ENCODE measurements around the gene ZNF668. TPM values are rescaled to one million over a fixed set of nuclear protein-coding genes. Genes with fewer than 3 reads are reported as not detected.
A peak's percentile ranks its signal among the peaks of the same experiment; 100 is the strongest.

ZNF668 gene
- total and polyA plus RNA-seq, 2 of the 13 experiments (the other 11 are each of a cell fraction or from before 2014, with no cell fraction given), result 3.8 to 9.8 TPM

- 0 out of 2 replicates have a peak, but pooled peaks have one; percentile 92 for TF ChIP-seq ZFAT (CRISPR knock-in tag; conservative IDR thresholded peaks at IDR 0.05)
- no peak for TF ChIP-seq HOXA9 (CRISPR knock-in tag; IDR thresholded peaks at IDR 0.05; ENCODE audit: borderline replicate concordance)
- TF ChIP-seq KMT2A (CRISPR knock-in tag; IDR thresholded peaks at IDR 0.05), result 0 out of 2 replicates have a peak, but pooled peaks have one; percentile 24
- TF ChIP-seq CAMTA2 (CRISPR knock-in tag; IDR thresholded peaks at IDR 0.05; ENCODE audit: borderline replicate concordance), result no peak
- no peak for TF ChIP-seq ZNF761 (CRISPR knock-in tag; conservative IDR thresholded peaks at IDR 0.05)
- TF ChIP-seq ZNF3 (CRISPR knock-in tag; IDR thresholded peaks at IDR 0.05), result peak; percentile 53; the same call in 1 of the 2 replicates
- TF ChIP-seq ZNF496 (CRISPR knock-in tag; IDR thresholded peaks at IDR 0.05; ENCODE audit: insufficient replicate concordance), result no peak
- TF ChIP-seq, protein P1, sequence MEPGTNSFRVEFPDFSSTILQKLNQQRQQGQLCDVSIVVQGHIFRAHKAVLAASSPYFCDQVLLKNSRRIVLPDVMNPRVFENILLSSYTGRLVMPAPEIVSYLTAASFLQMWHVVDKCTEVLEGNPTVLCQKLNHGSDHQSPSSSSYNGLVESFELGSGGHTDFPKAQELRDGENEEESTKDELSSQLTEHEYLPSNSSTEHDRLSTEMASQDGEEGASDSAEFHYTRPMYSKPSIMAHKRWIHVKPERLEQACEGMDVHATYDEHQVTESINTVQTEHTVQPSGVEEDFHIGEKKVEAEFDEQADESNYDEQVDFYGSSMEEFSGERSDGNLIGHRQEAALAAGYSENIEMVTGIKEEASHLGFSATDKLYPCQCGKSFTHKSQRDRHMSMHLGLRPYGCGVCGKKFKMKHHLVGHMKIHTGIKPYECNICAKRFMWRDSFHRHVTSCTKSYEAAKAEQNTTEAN (CRISPR knock-in tag; conservative IDR thresholded peaks at IDR 0.05), result peak; percentile 79
- TF ChIP-seq ZNF615 (CRISPR knock-in tag; IDR thresholded peaks at IDR 0.05; ENCODE audit: borderline replicate concordance), result no peak
- TF ChIP-seq ZNF446 (CRISPR knock-in tag; IDR thresholded peaks at IDR 0.05), result 0 out of 2 replicates have a peak, but pooled peaks have one; percentile 87
- no peak; the same call in 1 of the 2 replicates for TF ChIP-seq ZNF224 (CRISPR knock-in tag; IDR thresholded peaks at IDR 0.05)
- TF ChIP-seq, protein P2, sequence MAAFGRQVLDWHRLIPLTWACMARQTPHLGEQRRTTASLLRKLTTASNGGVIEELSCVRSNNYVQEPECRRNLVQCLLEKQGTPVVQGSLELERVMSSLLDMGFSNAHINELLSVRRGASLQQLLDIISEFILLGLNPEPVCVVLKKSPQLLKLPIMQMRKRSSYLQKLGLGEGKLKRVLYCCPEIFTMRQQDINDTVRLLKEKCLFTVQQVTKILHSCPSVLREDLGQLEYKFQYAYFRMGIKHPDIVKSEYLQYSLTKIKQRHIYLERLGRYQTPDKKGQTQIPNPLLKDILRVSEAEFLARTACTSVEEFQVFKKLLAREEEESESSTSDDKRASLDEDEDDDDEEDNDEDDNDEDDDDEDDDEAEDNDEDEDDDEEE (CRISPR knock-in tag; IDR thresholded peaks at IDR 0.05), result peak; percentile 88
- peak; percentile 68; the same call in 1 of the 2 replicates for TF ChIP-seq ZNF710 (CRISPR knock-in tag; IDR thresholded peaks at IDR 0.05; ENCODE audit: borderline replicate concordance)
- no peak for TF ChIP-seq ZNF382 (CRISPR knock-in tag; IDR thresholded peaks at IDR 0.05; ENCODE audit: borderline replicate concordance)
- TF ChIP-seq, protein P3, sequence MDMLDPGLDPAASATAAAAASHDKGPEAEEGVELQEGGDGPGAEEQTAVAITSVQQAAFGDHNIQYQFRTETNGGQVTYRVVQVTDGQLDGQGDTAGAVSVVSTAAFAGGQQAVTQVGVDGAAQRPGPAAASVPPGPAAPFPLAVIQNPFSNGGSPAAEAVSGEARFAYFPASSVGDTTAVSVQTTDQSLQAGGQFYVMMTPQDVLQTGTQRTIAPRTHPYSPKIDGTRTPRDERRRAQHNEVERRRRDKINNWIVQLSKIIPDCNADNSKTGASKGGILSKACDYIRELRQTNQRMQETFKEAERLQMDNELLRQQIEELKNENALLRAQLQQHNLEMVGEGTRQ (IDR thresholded peaks at IDR 0.05; ENCODE audit: low read depth, low read length), result no peak
- TF ChIP-seq, protein P3 (CRISPR knock-in tag; IDR thresholded peaks at IDR 0.05; ENCODE audit: borderline replicate concordance), result no peak
- TF ChIP-seq RAD51 (IDR thresholded peaks at IDR 0.05; ENCODE audit: borderline replicate concordance), result no peak
- TF ChIP-seq TEF (CRISPR knock-in tag; IDR thresholded peaks at IDR 0.05), result peak; percentile 7; the same call in 1 of the 2 replicates
- peak; percentile 57; the same call in 1 of the 2 replicates for TF ChIP-seq ZNF124 (CRISPR knock-in tag; IDR thresholded peaks at IDR 0.05)
- peak; percentile 73; the same call in 1 of the 2 replicates for TF ChIP-seq ZFP90 (CRISPR knock-in tag; IDR thresholded peaks at IDR 0.05; ENCODE audit: borderline replicate concordance)
- no peak for TF ChIP-seq ZNF607 (CRISPR knock-in tag; IDR thresholded peaks at IDR 0.05; ENCODE audit: borderline replicate concordance)
- 0 out of 2 replicates have a peak, but pooled peaks have one; percentile 21 for TF ChIP-seq DR1 (CRISPR knock-in tag; IDR thresholded peaks at IDR 0.05)
These were observed 684 bp downstream of the ZNF668 start (continued) for GRCh38 chr16:31073142-31073969.

Measured in HepG2 (cell line).